RWPE2 (cell line): ENCODE measurements around the gene PLPP4.

Experiments used
- ATAC-seq: fragments of 200-7000 bp; cut with Tn5 transposase; 3 replicates; pipeline ENCODE4 v1.9.1; 2021; ENCODE audit warnings: low read depth
- DNase-seq: peaks from one replicate; pipeline ENCODE4 v3.0.0-alpha.2; 2020; ENCODE audit warnings: low spot score
- H3K27ac ChIP-seq: fragments of 450-650 bp; 2 replicates; pipeline ENCODE4 v1.5.1; 2017; ENCODE audit warnings: mild to moderate bottlenecking; ENCODE audit not compliant: poor library complexity, severe bottlenecking
- H3K27me3 ChIP-seq: fragments of 250-450 bp; sonication (Bioruptor Pico); 2 replicates; pipeline ENCODE4 v1.5.1; 2021; ENCODE audit warnings: mild to moderate bottlenecking, moderate library complexity; ENCODE audit not compliant: insufficient read depth, poor library complexity, severe bottlenecking
- H3K36me3 ChIP-seq: fragments of 250-450 bp; sonication (Bioruptor Pico); 2 replicates; pipeline ENCODE4 v1.5.1; 2020; ENCODE audit warnings: low read depth, mild to moderate bottlenecking, moderate library complexity
- H3K4me1 ChIP-seq: fragments of 250-450 bp; sonication (Bioruptor Pico); 2 replicates; pipeline ENCODE4 v1.5.1; 2021; ENCODE audit warnings: mild to moderate bottlenecking, moderate library complexity; ENCODE audit not compliant: insufficient read depth, poor library complexity, severe bottlenecking
- H3K4me3 ChIP-seq: fragments of 250-450 bp; sonication (Bioruptor Pico); 2 replicates; pipeline ENCODE4 v1.5.1; 2021; ENCODE audit warnings: mild to moderate bottlenecking, moderate library complexity; ENCODE audit not compliant: severe bottlenecking
- H3K9me3 ChIP-seq: fragments of 250-450 bp; sonication (Bioruptor Pico); 2 replicates; pipeline ENCODE4 v1.5.1; 2021; ENCODE audit warnings: mild to moderate bottlenecking, moderate library complexity; ENCODE audit not compliant: severe bottlenecking
- TF ChIP-seq, protein P1 (sequence below): fragments of 450-650 bp; IDR thresholded peaks from one replicate; pipeline ENCODE4 v1.5.1; 2017; ENCODE audit warnings: mild to moderate bottlenecking, moderate library complexity; ENCODE audit not compliant: poor library complexity, severe bottlenecking

The PLPP4 gene

DNA sequence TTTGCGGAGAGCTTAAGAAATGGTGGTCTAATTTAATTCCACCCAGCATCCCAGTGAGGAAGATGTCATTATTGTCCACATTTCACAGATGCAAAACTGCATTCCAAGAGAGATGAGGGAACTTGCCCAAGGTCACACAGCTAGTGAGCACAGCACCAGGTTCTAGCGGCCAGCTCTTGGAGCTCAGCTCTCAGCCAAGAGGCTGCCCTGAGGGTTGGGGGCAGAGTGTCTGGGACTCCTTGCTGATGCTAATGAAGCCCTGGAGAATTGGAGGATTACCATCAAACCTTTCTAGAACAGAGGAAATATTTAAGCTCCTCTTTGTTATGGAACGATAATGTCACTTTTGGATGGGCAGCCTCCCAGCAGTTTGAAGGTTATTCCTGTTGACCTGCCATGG is 48.0 kb downstream of the PLPP4 start:
- Histone ChIP-seq H3K4me1 (peaks cover 60% of the 10 kb centered on the region), H3K9me3 (no peaks in the 10 kb centered on the region), H3K36me3 (peaks cover 6% of the 10 kb centered on the region; the same call in 1 of the 2 replicates), H3K27ac (peak overlapping the region; percentile 79), H3K27me3 (no peaks in the 10 kb centered on the region), H3K4me3 (no peak overlapping the region)
- ATAC-seq (no peak), DNase-seq (no peak)
- TF ChIP-seq, protein P1, sequence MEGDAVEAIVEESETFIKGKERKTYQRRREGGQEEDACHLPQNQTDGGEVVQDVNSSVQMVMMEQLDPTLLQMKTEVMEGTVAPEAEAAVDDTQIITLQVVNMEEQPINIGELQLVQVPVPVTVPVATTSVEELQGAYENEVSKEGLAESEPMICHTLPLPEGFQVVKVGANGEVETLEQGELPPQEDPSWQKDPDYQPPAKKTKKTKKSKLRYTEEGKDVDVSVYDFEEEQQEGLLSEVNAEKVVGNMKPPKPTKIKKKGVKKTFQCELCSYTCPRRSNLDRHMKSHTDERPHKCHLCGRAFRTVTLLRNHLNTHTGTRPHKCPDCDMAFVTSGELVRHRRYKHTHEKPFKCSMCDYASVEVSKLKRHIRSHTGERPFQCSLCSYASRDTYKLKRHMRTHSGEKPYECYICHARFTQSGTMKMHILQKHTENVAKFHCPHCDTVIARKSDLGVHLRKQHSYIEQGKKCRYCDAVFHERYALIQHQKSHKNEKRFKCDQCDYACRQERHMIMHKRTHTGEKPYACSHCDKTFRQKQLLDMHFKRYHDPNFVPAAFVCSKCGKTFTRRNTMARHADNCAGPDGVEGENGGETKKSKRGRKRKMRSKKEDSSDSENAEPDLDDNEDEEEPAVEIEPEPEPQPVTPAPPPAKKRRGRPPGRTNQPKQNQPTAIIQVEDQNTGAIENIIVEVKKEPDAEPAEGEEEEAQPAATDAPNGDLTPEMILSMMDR = no peak

DNA sequence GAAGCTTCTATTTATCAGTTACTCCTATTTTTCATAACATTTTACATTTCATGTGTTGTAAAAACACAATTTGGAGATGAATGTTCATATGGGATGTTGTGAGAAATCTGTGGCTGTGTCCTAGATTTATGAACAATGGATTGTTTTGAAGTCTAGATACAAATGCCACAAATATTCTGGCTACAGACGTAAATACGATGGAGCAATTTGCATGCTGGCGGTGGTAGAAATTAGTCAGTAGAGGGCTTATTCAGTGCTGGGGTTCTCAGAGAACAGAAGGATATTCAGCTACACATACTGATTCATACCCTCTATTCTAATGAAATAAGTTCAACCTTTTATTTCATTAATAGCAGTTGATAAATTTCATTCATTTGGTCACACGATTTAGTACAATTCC is 48.8 kb downstream of the PLPP4 start:
- no peaks in the 10 kb centered on the region for H3K27me3 ChIP-seq
- peaks cover 66% of the 10 kb centered on the region for H3K4me1 ChIP-seq
- DNase-seq (no peak), ATAC-seq (peak; percentile 6; the same call in 1 of the 3 replicates)
- no peak overlapping the region for H3K4me3 ChIP-seq
- TF ChIP-seq, protein P1 = no peak
- peak overlapping the region; percentile 79 for H3K27ac ChIP-seq
- peaks cover 6% of the 10 kb centered on the region; the same call in 1 of the 2 replicates for H3K36me3 ChIP-seq
- H3K9me3 ChIP-seq = no peaks in the 10 kb centered on the region

DNA sequence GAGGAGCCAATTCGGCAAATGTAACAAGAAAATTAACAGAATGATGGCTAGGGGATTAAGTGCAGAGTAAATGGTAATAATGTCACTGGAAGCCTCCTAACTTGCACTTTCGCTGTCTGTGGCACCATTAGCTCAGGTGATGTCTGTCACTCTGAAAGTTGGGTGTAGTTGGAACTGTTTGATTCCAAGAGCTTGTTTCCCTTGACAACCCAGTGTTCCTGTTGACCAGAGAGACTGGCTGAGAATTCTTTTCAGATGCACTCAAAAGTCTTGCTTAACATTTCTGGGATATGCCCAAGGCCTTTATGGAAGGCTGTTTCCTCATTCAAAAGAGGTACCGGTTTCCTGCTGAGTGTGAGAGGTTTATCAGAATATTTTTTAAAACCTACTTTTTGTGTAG is 49.6 kb downstream of the PLPP4 start:
- H3K4me3 ChIP-seq = no peak overlapping the region
- peak overlapping the region; percentile 79 for H3K27ac ChIP-seq
- peaks cover 72% of the 10 kb centered on the region for H3K4me1 ChIP-seq
- no peaks in the 10 kb centered on the region for H3K27me3 ChIP-seq
- peaks cover 6% of the 10 kb centered on the region; the same call in 1 of the 2 replicates for H3K36me3 ChIP-seq
- no peaks in the 10 kb centered on the region for H3K9me3 ChIP-seq
- DNase-seq (no peak), ATAC-seq (no peak)
- TF ChIP-seq, protein P1 = no peak

DNA sequence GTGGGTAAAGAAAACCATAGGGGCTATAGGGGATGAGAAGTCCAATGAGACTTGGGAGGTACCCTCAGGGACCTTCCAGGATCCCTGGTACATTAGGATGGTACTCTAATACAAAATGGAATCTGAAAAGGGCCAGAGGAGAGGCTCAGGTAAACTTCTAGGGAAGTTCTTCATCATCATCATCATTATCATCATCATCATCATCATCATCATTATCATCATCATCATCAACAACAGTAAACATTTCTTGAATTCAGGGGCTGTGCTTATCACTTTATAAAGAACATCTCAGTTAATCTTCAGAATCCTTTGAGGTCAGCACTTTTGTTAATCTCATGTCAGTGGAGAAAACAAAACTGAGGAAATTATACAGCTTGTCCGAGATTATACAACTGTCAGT is 50.1 kb downstream of the PLPP4 start:
- DNase-seq (no peak), ATAC-seq (no peak)
- Histone ChIP-seq H3K36me3 (peaks cover 6% of the 10 kb centered on the region; the same call in 1 of the 2 replicates), H3K4me3 (no peak overlapping the region), H3K27ac (peak overlapping the region; percentile 79), H3K4me1 (peaks cover 73% of the 10 kb centered on the region), H3K27me3 (no peaks in the 10 kb centered on the region), H3K9me3 (no peaks in the 10 kb centered on the region)
- TF ChIP-seq, protein P1 = no peak

DNA sequence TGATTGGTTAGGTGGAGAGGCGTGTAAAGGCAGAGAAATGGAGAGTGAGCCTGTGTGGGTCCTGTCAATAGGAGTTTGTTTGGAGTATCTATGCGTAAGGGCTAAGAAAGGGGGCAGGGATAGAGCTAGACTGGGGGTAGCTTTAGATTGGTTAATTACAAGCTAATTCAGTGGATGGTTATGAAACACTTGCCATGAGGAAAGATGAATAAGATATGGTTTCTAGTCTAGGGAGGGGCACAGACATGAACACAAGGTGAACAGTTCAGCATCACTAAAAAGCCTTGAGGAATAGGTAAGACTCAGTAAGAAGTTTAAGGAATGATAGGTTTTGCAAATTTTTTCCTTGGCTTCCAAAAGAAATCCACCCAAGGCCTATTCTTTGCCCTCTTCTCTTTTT is 50.6 kb downstream of the PLPP4 start:
- no peaks in the 10 kb centered on the region for H3K27me3 ChIP-seq
- no peaks in the 10 kb centered on the region for H3K9me3 ChIP-seq
- ATAC-seq (no peak), DNase-seq (no peak)
- H3K4me3 ChIP-seq = no peak overlapping the region
- H3K4me1 ChIP-seq = peaks cover 73% of the 10 kb centered on the region
- TF ChIP-seq, protein P1 = no peak
- H3K36me3 ChIP-seq = peaks cover 6% of the 10 kb centered on the region; the same call in 1 of the 2 replicates
- H3K27ac ChIP-seq = peak overlapping the region; percentile 79
